Fibroblast of lung (primary cell): Measurements from ENCODE around the gene OR8B4. TPM values are rescaled to one million over a fixed set of nuclear protein-coding genes. Genes with fewer than 3 reads are reported as not detected.

ENCODE experiments used
- DNase-seq, 2 donors: peaks; one replicate each; pipeline versions ENCODE4 v3.0.0 to v3.0.0-alpha.2; 2010; ENCODE audit warnings: low read depth in 2 of 2
- H2AFZ ChIP-seq: 2 replicates; pipeline ENCODE4 v1.5.1; 2012; ENCODE audit warnings: low read length, control low read depth, inconsistent platforms
- H3K27ac ChIP-seq: 2 replicates; pipeline ENCODE4 v1.5.1; 2011; ENCODE audit warnings: low read length, control low read depth; ENCODE audit not compliant: insufficient read depth
- H3K27me3 ChIP-seq: 2 replicates; pipeline ENCODE4 v1.5.1; 2011; ENCODE audit warnings: mild to moderate bottlenecking, low read length; ENCODE audit not compliant: control insufficient read depth, insufficient read depth
- H3K36me3 ChIP-seq: 2 replicates; pipeline ENCODE4 v1.5.1; 2011; ENCODE audit warnings: low read length; ENCODE audit not compliant: control insufficient read depth, insufficient read depth
- H3K4me1 ChIP-seq: 2 replicates; pipeline ENCODE4 v1.5.1; 2011; ENCODE audit warnings: low read length; ENCODE audit not compliant: control insufficient read depth, insufficient read depth; ENCODE audit errors: extremely low read depth
- H3K4me2 ChIP-seq: 2 replicates; pipeline ENCODE4 v1.5.1; 2011; ENCODE audit warnings: low read length, control low read depth; ENCODE audit not compliant: insufficient read depth; ENCODE audit errors: extremely low read depth
- H3K4me3 ChIP-seq, 4 experiments: fragments of 200-600 bp in 1 of 4; sonication (generic) in 1 of 4; replicated peaks in 1 of 4; 2 replicates each; pipeline ENCODE4 v1.5.1; 2011 to 2016; ENCODE audit warnings: low read length in 4 of 4, low read depth in 3 of 4, mild to moderate bottlenecking in 3 of 4, control low read depth in 2 of 4, inconsistent platforms in 1 of 4, mixed read lengths in 1 of 4; ENCODE audit not compliant: insufficient read depth in 1 of 4; ENCODE audit errors: control extremely low read depth in 1 of 4
- H3K79me2 ChIP-seq: 2 replicates; pipeline ENCODE4 v1.5.1; 2012; ENCODE audit warnings: mild to moderate bottlenecking, low read length, inconsistent platforms; ENCODE audit not compliant: control insufficient read depth, insufficient read depth
- H3K9ac ChIP-seq: 2 replicates; pipeline ENCODE4 v1.5.1; 2011; ENCODE audit warnings: mild to moderate bottlenecking, low read length, control low read depth; ENCODE audit not compliant: insufficient read depth
- H3K9me3 ChIP-seq: 2 replicates; pipeline ENCODE4 v1.5.1; 2012; ENCODE audit warnings: low read depth, low read length; ENCODE audit not compliant: control insufficient read depth, insufficient read depth
- H4K20me1 ChIP-seq: 2 replicates; pipeline ENCODE4 v1.5.1; 2011; ENCODE audit warnings: low read length; ENCODE audit not compliant: control insufficient read depth, insufficient read depth; ENCODE audit errors: extremely low read depth
- EZH2 ChIP-seq: IDR thresholded peaks from 2 replicates; pipeline ENCODE4 v1.5.1; 2012; ENCODE audit warnings: low read length, control low read depth, mild to moderate bottlenecking; ENCODE audit errors: missing control alignments
- polyA plus RNA-seq, 2 donors: library from polyadenylated mRNA; depleted of rRNA in 1 of 2; stranded (reverse) in 1 of 2; unstranded in 1 of 2; fragments of >200 nt; gene quantifications; 2 replicates each; pipeline ENCODE4 v1.2.1, GENCODE V29; 2011 to 2012; ENCODE audit warnings: missing spikeins in 1 of 2
- total RNA-seq: library from RNA; depleted of rRNA; stranded (reverse); fragments of >200 nt; gene quantifications from 2 replicates; pipeline ENCODE4 v1.2.1, GENCODE V29; 2014
- TF ChIP-seq, protein P1 (sequence below), 2 donors: IDR thresholded peaks in 1 of 2; conservative IDR thresholded peaks in 1 of 2; 1 replicate in 1 of 2; 2 replicates in 1 of 2; pipeline ENCODE4 v1.5.1; 2011 to 2012; ENCODE audit warnings: low read length in 2 of 2, control low read depth in 1 of 2, inconsistent platforms in 1 of 2, low read depth in 1 of 2, mild to moderate bottlenecking in 1 of 2

The OR8B4 gene
- total and polyA plus RNA-seq, 2 donors (not counting 1 experiment from before 2014, with no cell fraction given), result not detected

DNA sequence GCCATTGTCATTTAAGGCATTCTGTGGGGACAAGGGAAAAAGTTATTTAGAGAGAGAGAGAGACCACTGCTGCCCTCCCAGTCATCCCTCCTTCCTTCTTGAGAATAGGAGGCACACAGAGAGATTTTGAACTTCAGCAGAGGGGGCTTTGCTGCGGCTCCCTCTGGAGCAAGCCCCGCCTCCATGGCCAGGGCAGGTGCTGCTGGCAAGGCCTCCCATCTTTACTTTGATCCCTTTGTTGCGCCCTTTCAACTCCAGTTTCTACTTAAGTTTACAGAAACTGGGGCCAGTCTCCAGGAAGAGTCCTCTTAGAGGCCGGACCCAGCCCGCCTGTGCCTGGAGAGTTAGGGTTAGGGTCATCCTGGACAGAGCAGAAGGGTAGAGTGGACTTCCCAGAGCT, 16.4 kb upstream of the OR8B4 start:
- Histone ChIP-seq H2AFZ (no peak overlapping the region), H3K4me1 (no peaks in the 10 kb centered on the region), H3K27ac (no peak overlapping the region), H3K4me2 (no peak overlapping the region), H3K9ac (no peak overlapping the region), H4K20me1 (no peaks in the 10 kb centered on the region), H3K36me3 (no peaks in the 10 kb centered on the region), H3K4me3 (no peak overlapping the region), H3K27me3 (no peaks in the 10 kb centered on the region), H3K79me2 (no peaks in the 10 kb centered on the region), H3K9me3 (no peaks in the 10 kb centered on the region)
- TF ChIP-seq, protein P1, sequence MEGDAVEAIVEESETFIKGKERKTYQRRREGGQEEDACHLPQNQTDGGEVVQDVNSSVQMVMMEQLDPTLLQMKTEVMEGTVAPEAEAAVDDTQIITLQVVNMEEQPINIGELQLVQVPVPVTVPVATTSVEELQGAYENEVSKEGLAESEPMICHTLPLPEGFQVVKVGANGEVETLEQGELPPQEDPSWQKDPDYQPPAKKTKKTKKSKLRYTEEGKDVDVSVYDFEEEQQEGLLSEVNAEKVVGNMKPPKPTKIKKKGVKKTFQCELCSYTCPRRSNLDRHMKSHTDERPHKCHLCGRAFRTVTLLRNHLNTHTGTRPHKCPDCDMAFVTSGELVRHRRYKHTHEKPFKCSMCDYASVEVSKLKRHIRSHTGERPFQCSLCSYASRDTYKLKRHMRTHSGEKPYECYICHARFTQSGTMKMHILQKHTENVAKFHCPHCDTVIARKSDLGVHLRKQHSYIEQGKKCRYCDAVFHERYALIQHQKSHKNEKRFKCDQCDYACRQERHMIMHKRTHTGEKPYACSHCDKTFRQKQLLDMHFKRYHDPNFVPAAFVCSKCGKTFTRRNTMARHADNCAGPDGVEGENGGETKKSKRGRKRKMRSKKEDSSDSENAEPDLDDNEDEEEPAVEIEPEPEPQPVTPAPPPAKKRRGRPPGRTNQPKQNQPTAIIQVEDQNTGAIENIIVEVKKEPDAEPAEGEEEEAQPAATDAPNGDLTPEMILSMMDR (conservative IDR thresholded peaks at IDR 0.05 in 1 of 2, IDR thresholded peaks at IDR 0.05 in 1 of 2; ENCODE audit: low read depth in 1 of 2, low read length in 2 of 2), result no peak
- TF ChIP-seq EZH2, result no peak
- DNase-seq, result no peak

DNA sequence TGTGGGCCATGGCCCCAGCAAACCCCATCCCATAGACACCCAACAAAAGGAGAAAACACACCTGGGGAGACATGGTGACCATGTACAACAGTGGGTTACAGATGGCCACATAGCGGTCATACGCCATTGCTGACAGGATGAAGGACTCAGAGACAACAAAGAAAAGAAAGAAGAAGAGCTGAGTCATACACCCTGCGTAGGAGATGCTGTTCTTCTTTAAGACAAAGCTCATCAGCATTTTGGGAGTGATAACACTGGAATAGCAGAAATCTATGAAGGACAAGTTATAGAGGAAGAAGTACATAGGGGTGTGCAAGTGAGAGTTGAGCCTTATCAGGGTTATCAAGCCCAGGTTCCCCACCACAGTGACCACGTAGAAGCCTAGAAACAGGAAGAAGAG, 15.9 kb upstream of the OR8B4 start:
- H3K9ac ChIP-seq, result no peak overlapping the region
- H3K36me3 ChIP-seq, result no peaks in the 10 kb centered on the region
- H3K27me3 ChIP-seq, result no peaks in the 10 kb centered on the region
- H3K4me3 ChIP-seq, result no peak overlapping the region
- no peak for DNase-seq
- no peaks in the 10 kb centered on the region for H4K20me1 ChIP-seq
- TF ChIP-seq, protein P1 (conservative IDR thresholded peaks at IDR 0.05 in 1 of 2, IDR thresholded peaks at IDR 0.05 in 1 of 2; ENCODE audit: low read depth in 1 of 2, low read length in 2 of 2), result no peak
- no peak for TF ChIP-seq EZH2
- H3K4me2 ChIP-seq, result no peak overlapping the region
- no peak overlapping the region for H2AFZ ChIP-seq
- H3K79me2 ChIP-seq, result no peaks in the 10 kb centered on the region
- H3K4me1 ChIP-seq, result no peaks in the 10 kb centered on the region
- no peaks in the 10 kb centered on the region for H3K9me3 ChIP-seq
- no peak overlapping the region for H3K27ac ChIP-seq

DNA sequence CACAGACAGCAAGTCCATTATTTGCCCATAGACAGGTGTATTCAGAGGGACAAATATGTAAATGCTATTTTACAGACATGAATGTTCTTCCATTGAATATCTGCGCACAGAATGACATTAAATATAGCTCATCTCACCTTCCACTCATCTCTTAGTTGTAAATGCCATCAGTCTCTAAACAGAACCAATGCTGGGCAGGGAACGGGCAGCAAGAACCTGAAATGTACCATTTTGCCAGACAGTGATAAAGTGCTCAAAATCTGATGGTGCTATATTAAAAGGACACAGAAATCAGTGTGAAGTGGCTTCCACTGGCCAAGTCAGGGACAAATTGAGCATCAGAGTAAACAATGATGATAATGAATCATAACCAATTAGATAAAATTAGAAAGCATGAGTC, 10.0 kb upstream of the OR8B4 start:
- H3K27me3 ChIP-seq, result no peaks in the 10 kb centered on the region
- no peak overlapping the region for H3K4me2 ChIP-seq

More for the DNA sequence above, 10.0 kb upstream of the OR8B4 start:
- DNase-seq, result no peak
- Histone ChIP-seq H3K9ac (no peak overlapping the region), H3K79me2 (no peaks in the 10 kb centered on the region), H3K9me3 (no peaks in the 10 kb centered on the region), H2AFZ (no peak overlapping the region), H3K4me1 (no peaks in the 10 kb centered on the region), H4K20me1 (no peaks in the 10 kb centered on the region), H3K36me3 (no peaks in the 10 kb centered on the region), H3K4me3 (no peak overlapping the region), H3K27ac (no peak overlapping the region)
- TF ChIP-seq, protein P1 (conservative IDR thresholded peaks at IDR 0.05 in 1 of 2, IDR thresholded peaks at IDR 0.05 in 1 of 2; ENCODE audit: low read depth in 1 of 2, low read length in 2 of 2), result no peak
- no peak for TF ChIP-seq EZH2
